Activated T-cell treated with anti-CD3 and anti-CD28 coated beads, Interleukin-2, amount 50 U/mL, for 24 hours (primary cell): Measurements from ENCODE around the gene MZB1.
"Not testable (repeated sequence)": the region's sequence is repeated elsewhere in the genome, so short reads cannot be mapped to it uniquely, and the experiment has no call there.

Experiments used
- DNase-seq: peaks from one replicate; pipeline ENCODE4 v3.0.0-alpha.2; 2020
- H3K27ac Mint-ChIP-seq: 2 replicates; pipeline ENCODE4 v1.8.0; 2020; ENCODE audit warnings: mild to moderate bottlenecking, mixed read lengths
- H3K27me3 Mint-ChIP-seq: 2 replicates; pipeline ENCODE4 v1.8.0; 2020; ENCODE audit warnings: mixed read lengths
- H3K36me3 Mint-ChIP-seq: 2 replicates; pipeline ENCODE4 v1.8.0; 2020; ENCODE audit warnings: low read depth, mixed read lengths
- H3K4me1 Mint-ChIP-seq: 2 replicates; pipeline ENCODE4 v1.8.0; 2020; ENCODE audit warnings: low read depth, mixed read lengths
- H3K4me3 Mint-ChIP-seq: 2 replicates; pipeline ENCODE4 v1.8.0; 2020; ENCODE audit warnings: mild to moderate bottlenecking, moderate library complexity, mixed read lengths
- H3K9me3 Mint-ChIP-seq: 2 replicates; pipeline ENCODE4 v1.8.0; 2020; ENCODE audit warnings: mixed read lengths

Gene MZB1

DNA sequence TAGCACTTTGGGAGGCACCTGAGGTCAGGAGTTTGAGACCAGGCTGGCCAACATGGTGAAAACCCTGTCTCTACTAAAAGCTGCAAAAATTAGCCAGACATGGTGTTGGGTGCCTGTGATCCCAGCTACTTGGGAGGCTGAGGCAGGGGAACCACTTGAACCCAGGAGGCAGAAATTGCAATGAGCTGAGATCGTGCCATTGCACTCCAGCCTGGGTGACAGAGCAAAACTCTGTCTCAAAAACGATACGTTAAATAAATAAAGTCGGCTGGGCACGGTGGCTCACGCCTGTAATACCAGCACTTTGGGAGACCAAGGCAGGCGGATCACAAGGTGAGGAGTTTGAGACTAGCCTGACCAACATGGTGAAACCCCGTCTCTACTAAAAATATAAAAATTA, 33.8 kb downstream of the MZB1 start:
- H3K27me3 Mint-ChIP-seq, DNase-seq, H3K4me3 Mint-ChIP-seq, H3K9me3 Mint-ChIP-seq, H3K27ac Mint-ChIP-seq: not testable (repeated sequence)
- peaks cover 39% of the 10 kb centered on the region for H3K4me1 Mint-ChIP-seq
- H3K36me3 Mint-ChIP-seq, result peaks cover 44% of the 10 kb centered on the region

DNA sequence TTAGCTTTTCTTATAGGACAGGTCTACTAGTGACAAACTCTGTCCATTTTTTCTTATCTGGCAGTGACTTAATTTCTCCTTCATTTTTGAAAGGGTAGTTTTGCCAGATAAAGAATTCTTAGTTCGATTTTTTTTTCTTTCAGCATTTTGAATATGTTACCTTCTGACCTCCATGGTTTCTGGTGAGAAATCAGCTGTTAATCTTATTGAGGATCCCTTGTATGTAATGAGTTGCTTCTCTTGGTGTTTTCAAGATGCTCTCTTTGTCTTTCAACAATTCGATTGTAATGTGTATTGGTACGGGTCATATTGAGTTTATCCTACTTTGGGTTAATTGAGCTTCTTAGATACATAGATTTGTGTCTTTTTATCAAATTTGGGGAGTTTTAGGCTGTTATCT, 35.5 kb downstream of the MZB1 start:
- no peak overlapping the region for H3K4me3 Mint-ChIP-seq
- no peaks in the 10 kb centered on the region for H3K9me3 Mint-ChIP-seq
- peaks cover 39% of the 10 kb centered on the region for H3K36me3 Mint-ChIP-seq
- DNase-seq, result no peak
- no peak overlapping the region for H3K27ac Mint-ChIP-seq
- H3K27me3 Mint-ChIP-seq, result no peaks in the 10 kb centered on the region
- peaks cover 45% of the 10 kb centered on the region for H3K4me1 Mint-ChIP-seq

DNA sequence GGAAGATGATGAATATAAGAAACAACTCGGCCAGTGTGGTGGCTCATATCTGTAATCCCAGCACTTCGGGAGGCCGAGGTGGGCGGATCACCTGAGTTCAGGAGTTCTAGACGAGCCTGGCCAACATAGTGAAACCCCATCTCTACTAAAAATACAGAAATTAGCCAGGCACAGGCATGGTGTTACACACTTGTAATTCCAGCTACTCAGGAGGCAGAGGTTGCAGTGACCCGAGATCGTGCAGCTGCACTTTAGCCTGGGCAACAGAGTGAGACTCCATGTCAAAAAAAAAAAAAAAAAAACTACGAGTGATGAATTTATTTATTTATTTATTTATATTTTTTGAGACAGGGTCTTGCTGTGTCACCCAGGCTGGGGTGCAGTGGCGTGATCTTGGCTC, 41.9 kb downstream of the MZB1 start:
- not testable (repeated sequence) for H3K27ac Mint-ChIP-seq, H3K9me3 Mint-ChIP-seq, H3K4me3 Mint-ChIP-seq, H3K27me3 Mint-ChIP-seq, DNase-seq
- Mint-ChIP-seq H3K36me3 (peaks cover 47% of the 10 kb centered on the region), H3K4me1 (peaks cover 63% of the 10 kb centered on the region)

DNA sequence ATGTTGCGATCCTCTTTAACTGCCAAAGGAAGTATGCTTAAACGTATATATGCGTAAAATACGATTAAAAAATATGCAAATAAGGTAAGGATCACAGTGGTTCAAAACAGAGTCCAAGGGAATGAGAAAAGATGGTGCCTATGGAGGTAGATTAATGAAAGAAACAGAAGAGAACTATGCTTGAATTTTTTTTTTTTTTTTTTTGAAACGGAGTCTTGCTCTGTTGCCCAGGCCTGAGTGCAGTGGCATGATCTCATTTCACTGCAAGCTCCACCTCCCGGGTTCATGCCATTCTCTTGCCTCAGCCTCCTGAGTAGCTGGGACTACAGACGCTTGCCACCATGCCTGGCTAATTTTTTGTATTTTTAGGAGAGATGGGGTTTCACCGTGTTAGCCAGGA, 44.3 kb downstream of the MZB1 start:
- Mint-ChIP-seq H3K4me1 (peaks cover 61% of the 10 kb centered on the region), H3K36me3 (peaks cover 49% of the 10 kb centered on the region), H3K27ac (peak overlapping the region; percentile 67)
- not testable (repeated sequence) for H3K9me3 Mint-ChIP-seq, DNase-seq, H3K4me3 Mint-ChIP-seq, H3K27me3 Mint-ChIP-seq

DNA sequence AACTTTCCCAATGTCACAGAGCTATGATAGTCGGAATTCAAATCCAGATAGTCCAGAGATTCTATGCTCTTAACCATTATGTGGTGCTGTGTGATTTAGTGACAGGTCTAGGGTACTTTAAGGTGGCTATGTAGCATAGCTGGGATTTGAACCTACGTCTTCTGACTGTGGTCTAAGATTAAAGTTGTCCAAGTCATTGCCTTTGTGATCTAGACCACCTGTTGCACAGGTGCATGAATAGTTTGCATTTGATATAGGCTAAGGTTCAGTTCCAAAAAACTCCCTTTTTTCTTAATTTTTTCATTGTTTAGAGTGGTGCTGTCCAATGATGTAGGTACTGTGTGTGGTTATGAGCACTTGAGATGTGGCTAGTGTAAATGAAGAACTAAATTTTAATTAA, 45.5 kb downstream of the MZB1 start:
- H3K27ac Mint-ChIP-seq, result no peak overlapping the region

DNA sequence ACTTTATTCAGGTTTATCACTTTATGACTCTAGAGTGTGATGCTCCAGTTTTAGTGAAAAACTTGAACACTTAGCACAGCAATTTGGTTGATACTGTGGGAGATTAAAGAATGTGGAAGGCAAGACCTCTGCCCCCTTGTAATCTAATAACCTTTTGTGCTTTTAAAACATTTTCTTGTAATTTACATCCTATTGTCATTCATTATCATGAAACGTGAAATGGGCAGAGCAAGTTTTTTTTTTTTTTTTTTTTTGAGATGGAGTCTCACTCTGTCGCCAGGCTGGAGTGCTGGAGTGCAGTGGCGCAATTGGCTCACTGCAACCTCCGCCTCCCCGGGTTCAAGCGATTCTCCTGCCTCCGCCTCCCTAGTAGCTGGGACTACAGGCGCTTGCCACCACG, 46.2 kb downstream of the MZB1 start:
- H3K27ac Mint-ChIP-seq, result peak overlapping the region; percentile 99
- H3K9me3 Mint-ChIP-seq, result no peaks in the 10 kb centered on the region
- H3K27me3 Mint-ChIP-seq, result no peaks in the 10 kb centered on the region
- peak overlapping the region; percentile 96 for H3K4me3 Mint-ChIP-seq
- no peak for DNase-seq
- peaks cover 46% of the 10 kb centered on the region for H3K36me3 Mint-ChIP-seq
- H3K4me1 Mint-ChIP-seq, result peaks cover 59% of the 10 kb centered on the region

More for the DNA sequence above, 45.5 kb downstream of the MZB1 start:
- H3K4me3 Mint-ChIP-seq, result peak overlapping the region; percentile 96
- H3K27me3 Mint-ChIP-seq, result no peaks in the 10 kb centered on the region
- peaks cover 63% of the 10 kb centered on the region for H3K4me1 Mint-ChIP-seq
- peaks cover 49% of the 10 kb centered on the region for H3K36me3 Mint-ChIP-seq
- no peaks in the 10 kb centered on the region for H3K9me3 Mint-ChIP-seq
- DNase-seq, result no peak

DNA sequence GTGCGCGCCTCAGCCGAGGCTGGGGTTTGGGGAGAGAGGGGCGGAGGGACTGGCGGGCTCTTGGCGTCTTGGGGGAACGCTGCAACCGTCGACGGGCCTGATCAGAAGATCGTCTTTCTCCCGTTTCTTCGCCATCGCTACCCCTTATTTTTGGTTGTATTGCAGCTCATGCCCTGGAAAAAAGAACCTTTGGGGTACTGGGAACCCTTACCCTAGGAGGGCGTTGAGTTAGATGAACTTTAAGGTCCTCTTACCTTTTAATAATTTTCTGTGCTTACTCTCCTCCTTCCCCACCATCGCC, 47.3 kb downstream of the MZB1 start:
- Mint-ChIP-seq H3K4me3 (peak overlapping the region; percentile 96), H3K4me1 (peaks cover 55% of the 10 kb centered on the region)
- no peak for DNase-seq

DNA sequence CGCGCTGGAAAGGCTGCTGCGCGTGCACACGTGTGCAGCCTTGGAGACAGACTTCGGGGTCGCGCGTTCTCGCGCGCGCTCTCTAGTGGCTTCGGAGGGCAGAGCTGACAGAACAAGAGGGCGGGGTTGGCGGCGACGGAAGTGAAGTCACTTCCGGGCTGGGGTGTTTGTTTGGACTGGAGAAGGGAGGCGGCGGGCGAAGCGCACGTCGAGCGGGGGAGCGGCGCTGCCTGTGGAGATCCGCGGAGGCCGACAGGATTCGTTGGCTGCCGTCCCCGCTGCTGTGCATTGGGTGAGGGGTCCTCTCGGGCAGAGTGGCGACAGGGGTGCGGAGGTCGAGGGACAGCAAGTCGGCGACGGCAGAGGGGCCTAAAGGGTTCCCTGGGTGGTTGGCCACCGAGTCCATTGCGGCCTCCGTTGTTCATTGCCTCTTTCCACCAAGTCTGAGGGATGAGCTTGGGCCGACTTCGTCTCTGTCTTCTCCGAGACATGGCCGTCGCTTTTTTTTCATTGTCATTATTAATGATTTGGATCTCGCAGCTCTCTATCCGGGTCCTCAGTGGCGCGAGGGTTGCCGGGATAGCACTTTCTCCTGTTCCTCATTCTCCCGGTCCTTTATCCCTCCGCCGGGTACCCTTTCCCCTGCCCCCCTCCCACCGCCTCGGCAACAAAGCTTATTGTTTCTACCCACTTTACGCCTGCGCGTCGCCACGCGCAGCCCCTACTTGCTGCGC, 47.9 kb downstream of the MZB1 start, which contains the start of gene PAIP2:
Gene PAIP2, plus strand, starts transcription at position 166 of the 734 bp plus-strand sequence. CDS start 21,931 bp downstream, outside the sequence.
- Mint-ChIP-seq H3K27ac (peak within 1 kb of the TSS; percentile 99), H3K4me1 (peaks cover 53% of the 10 kb centered on the region), H3K4me3 (peak within 1 kb of the TSS; percentile 96), H3K9me3 (no peaks in the 10 kb centered on the region), H3K27me3 (no peaks in the 10 kb centered on the region), H3K36me3 (peaks cover 39% of the 10 kb centered on the region)
- peak; percentile 97 for DNase-seq

More for the DNA sequence above, 47.3 kb downstream of the MZB1 start:
- Mint-ChIP-seq H3K27ac (peak overlapping the region; percentile 99), H3K36me3 (peaks cover 44% of the 10 kb centered on the region), H3K27me3 (no peaks in the 10 kb centered on the region), H3K9me3 (no peaks in the 10 kb centered on the region)

DNA sequence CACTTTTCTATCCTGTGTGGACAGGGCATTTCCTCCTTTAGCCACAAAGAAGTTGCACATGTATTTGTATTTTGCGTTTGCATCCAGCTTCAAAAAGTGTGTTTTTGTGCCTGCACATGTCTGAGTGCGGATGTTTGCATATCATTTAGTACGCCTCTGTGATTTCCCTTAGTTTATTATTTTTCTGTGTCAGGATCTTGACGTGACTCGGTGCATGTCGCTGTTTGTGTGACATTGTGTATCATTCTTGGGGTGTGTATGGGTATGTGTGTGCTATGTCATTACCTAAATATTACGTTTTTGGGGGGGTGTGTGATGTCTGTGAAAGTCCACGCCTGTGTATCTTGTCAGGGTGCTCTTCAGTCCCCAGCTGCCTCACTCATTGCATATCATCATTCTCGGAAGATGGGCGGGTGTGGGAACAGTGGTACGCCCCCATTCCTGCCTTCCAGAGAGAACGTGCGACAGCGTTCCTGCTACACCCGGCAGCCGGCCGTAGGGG, 48.5 kb downstream of the MZB1 start:
- DNase-seq, result no peak
- peak overlapping the region; percentile 99 for H3K27ac Mint-ChIP-seq
- H3K36me3 Mint-ChIP-seq, result peaks cover 36% of the 10 kb centered on the region
- no peaks in the 10 kb centered on the region for H3K9me3 Mint-ChIP-seq
- peaks cover 53% of the 10 kb centered on the region for H3K4me1 Mint-ChIP-seq
- H3K4me3 Mint-ChIP-seq, result peak overlapping the region; percentile 96
- no peaks in the 10 kb centered on the region for H3K27me3 Mint-ChIP-seq

DNA sequence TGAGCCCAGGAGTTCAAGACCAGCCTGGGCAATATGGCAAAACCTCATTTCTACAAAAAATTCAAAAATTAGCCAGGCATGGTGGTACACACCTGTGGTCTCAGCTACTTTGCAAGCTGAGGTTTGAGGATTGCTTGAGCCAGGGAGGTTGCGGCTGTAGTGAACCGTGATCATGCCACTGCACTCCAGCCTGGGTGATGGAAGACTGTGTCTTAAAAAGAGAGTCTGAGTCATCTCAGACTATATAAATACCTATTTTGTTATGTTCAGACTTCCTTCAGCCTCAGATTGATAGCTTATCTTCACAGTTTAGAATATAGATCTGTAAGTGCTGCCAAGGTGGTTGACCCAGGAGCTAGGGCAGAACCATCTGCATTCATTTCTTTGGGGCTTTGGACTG, 49.7 kb downstream of the MZB1 start:
- DNase-seq, result no peak
- H3K9me3 Mint-ChIP-seq, result no peaks in the 10 kb centered on the region
- H3K27me3 Mint-ChIP-seq, result no peaks in the 10 kb centered on the region
- no peak overlapping the region for H3K4me3 Mint-ChIP-seq
- H3K27ac Mint-ChIP-seq, result peak overlapping the region; percentile 37
- peaks cover 56% of the 10 kb centered on the region for H3K4me1 Mint-ChIP-seq
- peaks cover 27% of the 10 kb centered on the region for H3K36me3 Mint-ChIP-seq
